ENCODE data around the gene ZNF579. TPM values are rescaled to one million over a fixed set of nuclear protein-coding genes. Genes with fewer than 3 reads are reported as not detected.
A peak's percentile ranks its signal among the peaks of the same experiment; 100 is the strongest.

Gene ZNF579
- total and polyA plus RNA-seq, 2 donors (not counting 3 experiments of a cell fraction or from before 2014, with no cell fraction given): 11.6 to 15.7 TPM

- Histone ChIP-seq H3K9me3 (replicated peaks; ENCODE audit: control insufficient read depth, insufficient read depth, low read length) (no peaks in the 10 kb centered on the region), H3K4me1 (ENCODE audit: control insufficient read depth, extremely low read depth, insufficient read depth, low read length) (peaks cover 13% of the 10 kb centered on the region), H3K9me1 (replicated peaks; ENCODE audit: control insufficient read depth, extremely low read depth, insufficient read depth, low read length) (no peaks in the 10 kb centered on the region), H2AFZ (ENCODE audit: low read depth, low read length) (no peak overlapping the region), H3K27me3 (ENCODE audit: control insufficient read depth in 2 of 2, insufficient read depth in 2 of 2, low read length in 2 of 2) (no peaks in the 10 kb centered on the region), H3K36me3 (ENCODE audit: control insufficient read depth in 2 of 2, extremely low read depth in 1 of 2, insufficient read depth in 2 of 2, low read length in 2 of 2) (peaks cover 0 to 5% of the 10 kb centered on the region in 2 experiments), H3K4me3 (replicated peaks in 1 of 3; ENCODE audit: insufficient read depth in 1 of 3, low read depth in 1 of 3, low read length in 3 of 3) (peak overlapping the region in 1 of 3 experiments; percentile 25), H3K79me2 (ENCODE audit: control insufficient read depth, insufficient read depth, low read length) (peaks cover 26% of the 10 kb centered on the region), H4K20me1 (replicated peaks; ENCODE audit: control insufficient read depth, extremely low read depth, insufficient read depth, low read length) (no peaks in the 10 kb centered on the region), H3K9ac (replicated peaks; ENCODE audit: extremely low read depth, insufficient read depth, low read length) (no peak overlapping the region), H3K27ac (ENCODE audit: insufficient read depth, low read depth, low read length) (no peak overlapping the region), H3K4me2 (ENCODE audit: insufficient read depth, low read length) (peak overlapping the region; percentile 59)
- ChIA-PET POLR2A (no interaction called here), CTCF (interaction anchor here (0.7 to 3.8 kb wide), 28 partner anchors 11 to 466 kb away, joined by 3 to 40 read pairs (median 6); partner anchors contain the start of genes ZNF628 and ZNF784)
- TF ChIP-seq EZH2 (IDR thresholded peaks at IDR 0.05; ENCODE audit: borderline replicate concordance, low read depth, low read length, severe bottlenecking) (no peak), JUN (IDR thresholded peaks at IDR 0.05; ENCODE audit: borderline replicate concordance, insufficient read depth, insufficient read length, low read depth) (no peak), POLR2AphosphoS5 (IDR thresholded peaks at IDR 0.05; ENCODE audit: insufficient read depth, low read depth, low read length) (no peak), MYC (IDR thresholded peaks at IDR 0.05; ENCODE audit: low read depth, low read length) (no peak), FOS (IDR thresholded peaks at IDR 0.05; ENCODE audit: borderline replicate concordance, insufficient read depth, low read length) (no peak)
- TF ChIP-seq, protein P1, sequence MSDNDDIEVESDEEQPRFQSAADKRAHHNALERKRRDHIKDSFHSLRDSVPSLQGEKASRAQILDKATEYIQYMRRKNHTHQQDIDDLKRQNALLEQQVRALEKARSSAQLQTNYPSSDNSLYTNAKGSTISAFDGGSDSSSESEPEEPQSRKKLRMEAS (IDR thresholded peaks at IDR 0.05; ENCODE audit: insufficient read depth, insufficient read length): no peak
- no peak for FAIRE-seq
- intact Hi-C loops (cut with micrococcal nuclease): loop anchor here (1.0 to 10.0 kb wide), 4 partner anchors 90 to 352 kb away; partner anchors contain the start of genes C19orf85, ISOC2, PPP6R1 and RPL28
- dilution Hi-C loops (cut with MboI; ENCODE audit: extremely low pct_ligation_motif_present, low sequenced_read_pairs): loop anchor here (10.0 kb wide), 1 partner anchor 92 kb away; no protein-coding TSS in a partner anchor
- BruUV-seq (replicated peaks): no TSS peak
- no peak for DNase-seq (ENCODE audit: low read depth, low spot score)
Observed at GRCh38 chr19:55606817-55607216, 26.2 kb upstream of the ZNF579 start.

GRCh38 chr19:55606471-55606787, 25.8 kb upstream of the ZNF579 start:
- no peaks in the 10 kb centered on the region for H4K20me1 ChIP-seq (replicated peaks; ENCODE audit: control insufficient read depth, extremely low read depth, insufficient read depth, low read length)
- peak overlapping the region; percentile 59 for H3K4me2 ChIP-seq (ENCODE audit: insufficient read depth, low read length)
- H3K4me1 ChIP-seq (ENCODE audit: control insufficient read depth, extremely low read depth, insufficient read depth, low read length): peaks cover 13% of the 10 kb centered on the region
- FAIRE-seq (no peak), DNase-seq (ENCODE audit: low read depth, low spot score) (no peak)
- no peak for TF ChIP-seq GATA2 (IDR thresholded peaks at IDR 0.05; ENCODE audit: insufficient read depth, insufficient read length, low read depth, low read length)
- TF ChIP-seq, protein P1 (IDR thresholded peaks at IDR 0.05; ENCODE audit: insufficient read depth, insufficient read length): no peak
- H3K79me2 ChIP-seq (ENCODE audit: control insufficient read depth, insufficient read depth, low read length): peaks cover 25% of the 10 kb centered on the region
- POLR2A ChIA-PET: interaction anchor here (1.0 to 1.6 kb wide), 2 partner anchors 11 to 48 kb away, joined by 3 to 5 read pairs; no protein-coding TSS in a partner anchor
- no peak overlapping the region for H2AFZ ChIP-seq (ENCODE audit: low read depth, low read length)
- intact Hi-C loops (cut with micrococcal nuclease): loop anchor here (1.0 to 10.0 kb wide), 4 partner anchors 89 to 352 kb away; partner anchors contain the start of genes C19orf85, ISOC2, PPP6R1 and RPL28
- BruUV-seq (replicated peaks): TSS peak; percentile 38
- H3K27ac ChIP-seq (ENCODE audit: insufficient read depth, low read depth, low read length): no peak overlapping the region
- CTCF ChIA-PET: interaction anchor here (0.7 to 3.8 kb wide), 28 partner anchors 11 to 465 kb away, joined by 3 to 40 read pairs (median 6); partner anchors contain the start of genes ZNF628 and ZNF784
- H3K4me3 ChIP-seq (replicated peaks in 1 of 3; ENCODE audit: insufficient read depth in 1 of 3, low read depth in 1 of 3, low read length in 3 of 3): peak overlapping the region in 2 of 3 experiments; percentile 25 to 96
- dilution Hi-C loops (cut with MboI; ENCODE audit: extremely low pct_ligation_motif_present, low sequenced_read_pairs): loop anchor here (10.0 kb wide), 1 partner anchor 92 kb away; no protein-coding TSS in a partner anchor
- H3K36me3 ChIP-seq (ENCODE audit: control insufficient read depth in 2 of 2, extremely low read depth in 1 of 2, insufficient read depth in 2 of 2, low read length in 2 of 2): peaks cover 0 to 5% of the 10 kb centered on the region in 2 experiments
- H3K9me1 ChIP-seq (replicated peaks; ENCODE audit: control insufficient read depth, extremely low read depth, insufficient read depth, low read length): no peaks in the 10 kb centered on the region
- no peaks in the 10 kb centered on the region for H3K27me3 ChIP-seq (ENCODE audit: control insufficient read depth in 2 of 2, insufficient read depth in 2 of 2, low read length in 2 of 2)
- H3K9me3 ChIP-seq (replicated peaks; ENCODE audit: control insufficient read depth, insufficient read depth, low read length): no peaks in the 10 kb centered on the region
- H3K9ac ChIP-seq (replicated peaks; ENCODE audit: extremely low read depth, insufficient read depth, low read length): no peak overlapping the region
